Measurements from ENCODE around the gene RAD51B. TPM values are rescaled to one million over a fixed set of nuclear protein-coding genes. Genes with fewer than 3 reads are reported as not detected.
"Not testable (repeated sequence)": the region's sequence is repeated elsewhere in the genome, so short reads cannot be mapped to it uniquely, and the experiment has no call there.

The RAD51B gene
- total RNA-seq, 1 experiment from 2014 or later = 10.8 TPM

DNA sequence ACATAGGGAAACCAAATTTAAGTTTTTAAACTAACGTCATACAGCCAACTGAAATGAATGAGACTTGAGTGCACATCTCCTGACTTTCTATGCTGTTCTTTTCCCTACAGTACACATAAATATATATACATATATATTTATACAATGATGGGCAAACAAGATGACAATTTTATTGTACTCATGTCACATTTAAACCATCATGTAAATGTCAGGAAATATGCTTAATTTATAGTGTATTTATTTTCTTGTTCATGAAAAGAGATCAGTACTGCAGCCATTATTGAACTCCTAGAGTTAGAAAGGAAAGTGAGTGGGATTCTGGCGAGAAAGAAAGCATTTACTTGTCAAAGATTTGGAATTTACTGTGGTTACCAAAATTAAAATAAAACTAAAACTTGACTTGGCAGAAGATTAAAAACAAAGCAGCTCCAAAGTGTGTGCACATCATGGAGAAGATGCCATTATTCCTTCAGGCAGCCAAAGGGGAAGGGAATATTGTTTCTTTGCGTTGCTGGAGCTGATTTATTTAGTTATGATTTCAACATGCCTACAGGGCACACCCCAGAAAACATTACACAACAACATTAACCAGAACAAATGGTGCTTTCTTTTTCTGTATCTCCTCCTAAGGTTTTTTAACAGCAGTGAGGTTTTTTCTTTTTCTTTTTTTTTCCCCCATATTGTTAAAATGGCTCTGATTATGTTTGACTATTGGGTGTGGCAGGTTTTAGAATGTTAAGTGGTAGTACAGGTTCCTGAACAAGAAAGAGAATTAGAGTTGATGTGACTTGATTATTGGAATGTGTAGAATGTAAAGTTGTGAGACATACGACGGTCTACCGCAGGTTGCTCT, 144.6 kb downstream of the RAD51B start:
- Histone ChIP-seq H3F3A (ENCODE audit: low read length, unreplicated experiment) (no peaks in the 10 kb centered on the region), H3K79me2 (ENCODE audit: low read length) (no peaks in the 10 kb centered on the region), H3K4me3 (ENCODE audit: low read length) (peak overlapping the region; percentile 16), H3K4me2 (ENCODE audit: low read length) (peak overlapping the region; percentile 71), H3K9me3 (ENCODE audit: low read length) (no peaks in the 10 kb centered on the region), H2AFZ (ENCODE audit: low read length) (peak overlapping the region; percentile 27), H3K4me1 (ENCODE audit: insufficient read depth, low read length) (peaks cover 23% of the 10 kb centered on the region), H4K20me1 (ENCODE audit: low read length) (no peaks in the 10 kb centered on the region), H3K27ac (ENCODE audit: low read length) (peak overlapping the region; percentile 81), H3K36me3 (ENCODE audit: low read depth, low read length) (no peaks in the 10 kb centered on the region), H3K9me2 (replicated peaks; ENCODE audit: low read length) (no peaks in the 10 kb centered on the region), H3K9ac (ENCODE audit: low read length) (peak overlapping the region; percentile 12), H3K27me3 (ENCODE audit: low read length) (no peaks in the 10 kb centered on the region)
- CTCF ChIA-PET = interaction anchor here (0.7 kb wide), 1 partner anchor 543 kb away, joined by 4 read pairs; no protein-coding TSS in a partner anchor
- TF ChIP-seq EZH2phosphoT487 (IDR thresholded peaks at IDR 0.05; ENCODE audit: borderline replicate concordance, low read length) (no peak), EZH2 (IDR thresholded peaks at IDR 0.05; ENCODE audit: low read length, unreplicated experiment) (no peak)
- TF ChIP-seq, protein P1, sequence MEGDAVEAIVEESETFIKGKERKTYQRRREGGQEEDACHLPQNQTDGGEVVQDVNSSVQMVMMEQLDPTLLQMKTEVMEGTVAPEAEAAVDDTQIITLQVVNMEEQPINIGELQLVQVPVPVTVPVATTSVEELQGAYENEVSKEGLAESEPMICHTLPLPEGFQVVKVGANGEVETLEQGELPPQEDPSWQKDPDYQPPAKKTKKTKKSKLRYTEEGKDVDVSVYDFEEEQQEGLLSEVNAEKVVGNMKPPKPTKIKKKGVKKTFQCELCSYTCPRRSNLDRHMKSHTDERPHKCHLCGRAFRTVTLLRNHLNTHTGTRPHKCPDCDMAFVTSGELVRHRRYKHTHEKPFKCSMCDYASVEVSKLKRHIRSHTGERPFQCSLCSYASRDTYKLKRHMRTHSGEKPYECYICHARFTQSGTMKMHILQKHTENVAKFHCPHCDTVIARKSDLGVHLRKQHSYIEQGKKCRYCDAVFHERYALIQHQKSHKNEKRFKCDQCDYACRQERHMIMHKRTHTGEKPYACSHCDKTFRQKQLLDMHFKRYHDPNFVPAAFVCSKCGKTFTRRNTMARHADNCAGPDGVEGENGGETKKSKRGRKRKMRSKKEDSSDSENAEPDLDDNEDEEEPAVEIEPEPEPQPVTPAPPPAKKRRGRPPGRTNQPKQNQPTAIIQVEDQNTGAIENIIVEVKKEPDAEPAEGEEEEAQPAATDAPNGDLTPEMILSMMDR (conservative IDR thresholded peaks at IDR 0.05; ENCODE audit: low read depth, low read length) = no peak
- intact Hi-C loops (cut with micrococcal nuclease) = loop anchor here (5.0 kb wide), 1 partner anchor 53 kb away; no protein-coding TSS in a partner anchor
- POLR2A ChIA-PET (ENCODE audit: unreplicated experiment) = interaction anchor here (0.7 kb wide), 3 partner anchors 92 to 863 kb away, joined by 3 to 4 read pairs (median 4); no protein-coding TSS in a partner anchor
- ATAC-seq (peak; percentile 88), DNase-seq (peak; percentile 90)
- no TSS peak for BruUV-seq (replicated peaks)

GRCh38 chr14:67965696-67966095, 146.1 kb downstream of the RAD51B start:
- Histone ChIP-seq H3K36me3 (ENCODE audit: low read depth, low read length) (no peaks in the 10 kb centered on the region), H3K9me2 (replicated peaks; ENCODE audit: low read length) (no peaks in the 10 kb centered on the region), H3F3A (ENCODE audit: low read length, unreplicated experiment) (no peaks in the 10 kb centered on the region), H3K79me2 (ENCODE audit: low read length) (no peaks in the 10 kb centered on the region), H3K9ac (ENCODE audit: low read length) (no peak overlapping the region), H3K9me3 (ENCODE audit: low read length) (no peaks in the 10 kb centered on the region), H3K27me3 (ENCODE audit: low read length) (no peaks in the 10 kb centered on the region), H4K20me1 (ENCODE audit: low read length) (no peaks in the 10 kb centered on the region), H3K4me1 (ENCODE audit: insufficient read depth, low read length) (peaks cover 26% of the 10 kb centered on the region), H3K27ac (ENCODE audit: low read length) (peak overlapping the region; percentile 81), H3K4me3 (ENCODE audit: low read length) (no peak overlapping the region), H3K4me2 (ENCODE audit: low read length) (no peak overlapping the region), H2AFZ (ENCODE audit: low read length) (no peak overlapping the region)
- intact Hi-C loops (cut with micrococcal nuclease) = no loop called here
- POLR2A ChIA-PET (ENCODE audit: unreplicated experiment) = no interaction called here
- CTCF ChIA-PET = no interaction called here
- no TSS peak for BruUV-seq (replicated peaks)
- no peak for ATAC-seq
- no peak for TF ChIP-seq EZH2 (IDR thresholded peaks at IDR 0.05; ENCODE audit: low read length, unreplicated experiment)
- TF ChIP-seq EZH2phosphoT487 (IDR thresholded peaks at IDR 0.05; ENCODE audit: borderline replicate concordance, low read length) = no peak
- TF ChIP-seq, protein P1 (conservative IDR thresholded peaks at IDR 0.05; ENCODE audit: low read depth, low read length) = no peak
- DNase-seq = no peak

GRCh38 chr14:67967206-67967605, 147.6 kb downstream of the RAD51B start:
- H3K27me3 ChIP-seq (ENCODE audit: low read length) = no peaks in the 10 kb centered on the region
- CTCF ChIA-PET = no interaction called here
- H3F3A ChIP-seq (ENCODE audit: low read length, unreplicated experiment) = no peaks in the 10 kb centered on the region
- H3K4me2 ChIP-seq (ENCODE audit: low read length) = no peak overlapping the region
- no peaks in the 10 kb centered on the region for H3K9me2 ChIP-seq (replicated peaks; ENCODE audit: low read length)
- POLR2A ChIA-PET (ENCODE audit: unreplicated experiment) = no interaction called here
- H3K9me3 ChIP-seq (ENCODE audit: low read length) = no peaks in the 10 kb centered on the region
- no peak overlapping the region for H3K27ac ChIP-seq (ENCODE audit: low read length)
- no peak overlapping the region for H2AFZ ChIP-seq (ENCODE audit: low read length)
- intact Hi-C loops (cut with micrococcal nuclease) = no loop called here
- no peak overlapping the region for H3K4me3 ChIP-seq (ENCODE audit: low read length)
- H3K79me2 ChIP-seq (ENCODE audit: low read length) = no peaks in the 10 kb centered on the region
- BruUV-seq (replicated peaks) = no TSS peak
- no peak for DNase-seq
- H4K20me1 ChIP-seq (ENCODE audit: low read length) = no peaks in the 10 kb centered on the region
- no peak overlapping the region for H3K9ac ChIP-seq (ENCODE audit: low read length)
- H3K36me3 ChIP-seq (ENCODE audit: low read depth, low read length) = no peaks in the 10 kb centered on the region
- no peak for ATAC-seq
- H3K4me1 ChIP-seq (ENCODE audit: insufficient read depth, low read length) = peaks cover 41% of the 10 kb centered on the region
- TF ChIP-seq EZH2 (IDR thresholded peaks at IDR 0.05; ENCODE audit: low read length, unreplicated experiment) = no peak
- no peak for TF ChIP-seq EZH2phosphoT487 (IDR thresholded peaks at IDR 0.05; ENCODE audit: borderline replicate concordance, low read length)
- TF ChIP-seq, protein P1 (conservative IDR thresholded peaks at IDR 0.05; ENCODE audit: low read depth, low read length) = no peak

- ATAC-seq; H3K9me2 ChIP-seq (replicated peaks; ENCODE audit: low read length); BruUV-seq (replicated peaks); H3K9ac ChIP-seq (ENCODE audit: low read length); H3K9me3 ChIP-seq (ENCODE audit: low read length); intact Hi-C loops (cut with micrococcal nuclease); H3K4me3 ChIP-seq (ENCODE audit: low read length); H4K20me1 ChIP-seq (ENCODE audit: low read length); H3K27ac ChIP-seq (ENCODE audit: low read length); H3K36me3 ChIP-seq (ENCODE audit: low read depth, low read length); H3F3A ChIP-seq (ENCODE audit: low read length, unreplicated experiment); DNase-seq; POLR2A ChIA-PET (ENCODE audit: unreplicated experiment); H3K4me2 ChIP-seq (ENCODE audit: low read length); H3K27me3 ChIP-seq (ENCODE audit: low read length); H2AFZ ChIP-seq (ENCODE audit: low read length); CTCF ChIA-PET; H3K79me2 ChIP-seq (ENCODE audit: low read length): not testable (repeated sequence)
- H3K4me1 ChIP-seq (ENCODE audit: insufficient read depth, low read length) = peaks cover 48% of the 10 kb centered on the region
Observed at GRCh38 chr14:67967970-67968369, 148.4 kb downstream of the RAD51B start.

Data from PC-3 (cell line).